ENCODE measurements around the gene CD248.

DNA sequence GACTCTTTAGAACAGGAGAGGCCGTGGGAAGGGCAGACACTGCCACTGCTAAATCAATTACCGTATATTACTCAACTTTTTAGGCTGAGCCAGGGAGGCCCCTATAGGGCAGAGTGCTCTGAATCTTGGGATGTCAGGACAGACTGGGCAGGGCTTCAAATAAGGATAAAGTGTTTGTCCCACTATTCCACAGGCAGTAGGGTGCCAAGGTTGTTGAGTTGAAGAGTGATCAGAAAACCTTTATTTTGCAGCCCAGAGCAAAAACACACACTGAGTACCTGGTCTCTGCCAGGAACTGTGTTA is 32.2 kb upstream of the CD248 start:
- TF ChIP-seq, protein P1, sequence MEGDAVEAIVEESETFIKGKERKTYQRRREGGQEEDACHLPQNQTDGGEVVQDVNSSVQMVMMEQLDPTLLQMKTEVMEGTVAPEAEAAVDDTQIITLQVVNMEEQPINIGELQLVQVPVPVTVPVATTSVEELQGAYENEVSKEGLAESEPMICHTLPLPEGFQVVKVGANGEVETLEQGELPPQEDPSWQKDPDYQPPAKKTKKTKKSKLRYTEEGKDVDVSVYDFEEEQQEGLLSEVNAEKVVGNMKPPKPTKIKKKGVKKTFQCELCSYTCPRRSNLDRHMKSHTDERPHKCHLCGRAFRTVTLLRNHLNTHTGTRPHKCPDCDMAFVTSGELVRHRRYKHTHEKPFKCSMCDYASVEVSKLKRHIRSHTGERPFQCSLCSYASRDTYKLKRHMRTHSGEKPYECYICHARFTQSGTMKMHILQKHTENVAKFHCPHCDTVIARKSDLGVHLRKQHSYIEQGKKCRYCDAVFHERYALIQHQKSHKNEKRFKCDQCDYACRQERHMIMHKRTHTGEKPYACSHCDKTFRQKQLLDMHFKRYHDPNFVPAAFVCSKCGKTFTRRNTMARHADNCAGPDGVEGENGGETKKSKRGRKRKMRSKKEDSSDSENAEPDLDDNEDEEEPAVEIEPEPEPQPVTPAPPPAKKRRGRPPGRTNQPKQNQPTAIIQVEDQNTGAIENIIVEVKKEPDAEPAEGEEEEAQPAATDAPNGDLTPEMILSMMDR (conservative IDR thresholded peaks at IDR 0.05; ENCODE audit: low read depth in 2 of 2), result no peak
- TF ChIP-seq EZH2phosphoT487 (IDR thresholded peaks at IDR 0.05; ENCODE audit: unreplicated experiment), result no peak
